GM19455 (cell line): ENCODE data around the gene PTGDR2.

ENCODE experiments used
- ATAC-seq: cut with Tn5 transposase; IDR thresholded peaks from one replicate; pipeline ENCODE4 v1.9.1; 2021; ENCODE audit not compliant: unreplicated experiment

Gene PTGDR2

GRCh38 chr11:60855726-60856633, at the start of gene PTGDR2:
Gene PTGDR2 (minus strand): TSS chr11:60855950. CDS start chr11:60853722, 2,228 bp downstream.
- no peak for ATAC-seq

DNA sequence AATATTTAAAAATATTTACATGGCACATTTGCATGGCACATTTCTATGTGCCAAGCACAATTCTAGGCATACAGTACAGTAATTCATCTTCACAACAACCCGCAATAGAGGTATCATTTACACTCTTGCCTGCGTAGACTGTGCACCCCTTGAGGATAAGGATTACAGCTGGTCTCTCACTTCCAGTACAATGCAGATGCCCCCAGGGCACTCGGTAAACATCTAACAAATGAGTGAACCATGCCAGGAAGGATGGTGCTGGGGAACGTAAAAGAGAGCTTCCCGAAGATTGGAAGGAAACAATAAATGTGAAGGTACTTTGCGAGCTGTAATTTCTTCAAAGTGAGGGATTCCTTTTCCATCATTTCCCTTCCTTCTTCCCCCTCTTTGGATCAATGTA, 49.3 kb upstream of the PTGDR2 start:
- ATAC-seq: no peak

GRCh38 chr11:60902625-60903024, 46.9 kb upstream of the PTGDR2 start:
- ATAC-seq: no peak

DNA sequence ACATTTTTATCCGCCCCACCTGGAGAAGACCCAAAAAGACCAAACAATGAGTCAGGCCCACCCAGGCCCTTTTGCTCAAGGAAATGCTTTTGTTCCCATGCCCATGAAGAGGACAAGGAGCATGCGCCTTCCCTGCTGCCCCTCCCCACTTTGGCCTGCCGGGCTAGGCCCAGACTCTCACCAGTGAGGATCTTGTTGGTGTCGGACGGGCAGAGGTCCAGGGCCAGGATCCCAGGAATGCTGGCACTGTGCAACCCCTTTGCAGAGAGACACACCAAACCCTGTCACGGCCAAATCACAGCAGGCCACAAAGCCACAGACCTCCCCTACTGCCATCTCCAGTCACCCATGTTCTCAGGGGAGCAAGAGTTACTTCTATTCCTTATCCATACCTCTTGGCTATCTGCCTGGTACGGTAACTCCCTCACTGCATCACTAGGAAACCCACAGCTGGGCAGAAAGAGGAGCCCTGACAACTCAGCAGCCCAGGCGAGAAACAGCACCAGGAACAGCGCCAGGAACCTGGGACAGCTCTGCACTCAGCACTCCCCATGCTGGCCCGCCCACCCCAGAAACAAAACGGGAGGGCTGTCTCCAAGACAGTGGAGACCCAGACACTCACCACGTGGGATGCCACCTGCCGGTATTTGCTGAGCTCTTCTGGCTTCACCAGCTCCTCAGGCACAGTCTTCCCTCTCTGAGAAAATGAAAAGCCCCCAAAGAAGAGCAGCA, 45.1 kb upstream of the PTGDR2 start:
- no peak for ATAC-seq

DNA sequence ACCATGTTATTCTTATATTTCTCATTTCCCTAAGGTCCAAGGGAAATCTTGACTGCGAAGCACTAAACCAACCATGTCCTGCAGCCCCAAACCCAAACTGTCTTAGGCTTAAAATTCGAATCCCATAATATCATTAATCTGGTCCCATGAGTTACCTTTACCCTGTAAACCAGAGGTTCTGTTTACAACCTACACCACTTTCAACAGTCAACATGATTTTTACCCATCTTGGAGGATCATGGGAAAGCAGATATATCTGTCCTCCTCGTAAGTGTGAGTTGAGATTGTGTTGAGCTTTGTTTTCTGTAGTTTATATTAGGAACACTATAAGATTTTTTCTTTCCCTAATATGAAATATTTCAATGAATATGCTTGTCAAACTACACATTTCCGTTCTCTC, 44.2 kb upstream of the PTGDR2 start:
- ATAC-seq: no peak

DNA sequence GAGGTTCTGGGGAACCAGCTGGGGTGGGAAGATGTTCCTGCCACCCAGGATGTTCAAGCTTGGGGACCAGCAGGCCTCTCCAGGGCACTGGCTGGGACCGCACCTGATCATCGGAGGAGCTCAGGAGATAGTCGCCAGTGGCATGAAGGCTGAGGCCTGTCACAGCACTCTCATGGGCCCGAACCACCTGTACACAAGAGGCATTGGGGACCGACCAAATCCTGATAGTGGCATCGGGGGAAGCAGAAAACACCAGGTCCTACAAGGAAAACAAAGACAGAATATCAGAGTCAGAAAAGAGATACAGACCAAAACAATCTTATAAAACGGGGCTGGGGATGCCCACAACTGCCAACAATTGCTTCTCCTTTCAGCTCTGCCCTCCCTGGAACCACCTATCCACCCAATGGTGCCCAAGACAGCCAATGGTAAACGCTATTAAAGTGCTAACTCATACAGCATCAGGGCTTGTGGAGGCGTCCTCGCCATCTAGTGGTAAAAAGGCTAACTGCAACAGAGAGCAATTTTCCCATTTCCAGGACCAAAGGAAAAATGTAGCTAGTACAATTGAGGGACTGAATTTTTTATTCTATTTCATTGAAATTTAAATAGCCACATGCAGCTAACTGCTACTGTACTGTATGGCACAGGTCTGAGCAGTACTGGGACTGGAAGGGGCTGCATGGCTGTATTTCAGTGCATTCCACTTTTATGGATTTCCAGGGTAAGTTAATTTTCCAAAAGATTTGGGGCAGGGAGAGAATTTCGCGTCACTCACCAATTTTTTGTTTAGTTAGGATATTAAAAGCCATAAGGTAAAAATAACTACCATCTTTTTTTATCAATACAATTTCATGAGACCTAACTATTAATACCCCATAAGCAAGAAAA, 43.5 kb upstream of the PTGDR2 start:
- ATAC-seq: no peak

DNA sequence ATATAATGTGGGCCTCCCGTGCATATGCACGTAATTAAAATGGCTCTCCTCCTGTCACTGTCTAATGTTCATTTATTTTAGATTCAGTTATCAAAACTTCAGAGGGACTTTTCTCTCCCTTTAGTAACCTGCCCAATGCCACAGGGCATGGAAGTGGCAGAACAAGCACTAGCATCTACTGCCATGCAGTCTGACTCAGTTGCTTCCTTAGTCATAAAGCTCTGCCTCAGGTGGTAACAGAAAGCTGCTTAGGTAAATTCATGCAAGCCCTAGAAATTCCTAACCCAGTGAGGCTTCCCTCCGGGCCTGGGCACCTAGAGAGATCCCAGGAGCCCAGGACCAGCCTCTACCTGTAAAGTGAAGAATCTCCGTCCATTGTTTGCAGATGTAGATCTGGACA, 41.7 kb upstream of the PTGDR2 start:
- no peak for ATAC-seq

DNA sequence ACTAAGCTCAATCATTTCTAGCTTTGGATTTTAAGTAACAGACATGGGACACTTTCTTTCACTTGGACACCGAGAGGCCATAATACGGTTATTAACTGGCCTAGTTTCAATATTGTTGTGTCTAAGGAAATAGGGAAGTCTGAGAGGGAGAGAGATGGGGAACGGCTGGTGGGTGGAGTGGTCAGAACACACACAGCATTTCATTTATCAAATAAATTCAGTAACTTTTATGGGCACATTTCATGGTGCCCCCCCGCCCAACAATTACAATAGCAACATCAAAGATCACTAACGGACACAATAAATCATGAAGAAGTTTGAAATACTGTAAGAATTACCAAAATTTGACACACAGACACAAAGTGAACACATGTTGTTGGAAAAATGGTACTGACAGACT, 39.9 kb upstream of the PTGDR2 start:
- ATAC-seq: no peak

DNA sequence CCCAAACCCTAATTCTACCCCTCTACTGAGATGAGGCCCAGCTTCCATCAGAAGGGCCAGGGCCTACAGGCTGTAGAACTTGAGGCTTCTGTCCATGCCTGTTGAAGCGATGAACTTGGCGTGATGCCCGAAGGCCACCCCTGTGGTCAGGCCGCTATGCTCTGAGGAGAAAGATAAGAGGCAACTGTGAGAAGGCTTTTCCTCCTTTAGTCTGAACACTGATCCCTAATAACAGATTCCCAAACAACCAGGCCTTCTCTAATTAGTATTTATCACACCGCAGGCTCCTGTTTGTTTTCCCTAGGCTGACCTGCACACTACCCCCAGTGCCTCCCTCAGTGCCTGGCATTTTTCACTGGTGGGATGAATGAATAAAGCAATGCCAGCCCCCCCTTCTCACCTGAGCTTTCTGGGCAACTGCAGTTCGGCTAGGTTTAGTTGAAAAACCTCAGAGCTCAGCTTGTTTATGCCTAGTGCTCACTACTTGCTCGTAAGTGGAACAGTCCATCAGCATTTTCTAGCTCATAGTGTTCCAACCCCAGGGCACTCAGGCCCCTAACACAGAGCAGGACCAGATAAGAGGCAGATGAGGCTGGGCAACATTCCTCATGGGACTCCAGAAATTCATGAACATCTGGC, 35.5 kb upstream of the PTGDR2 start:
- no peak for ATAC-seq

DNA sequence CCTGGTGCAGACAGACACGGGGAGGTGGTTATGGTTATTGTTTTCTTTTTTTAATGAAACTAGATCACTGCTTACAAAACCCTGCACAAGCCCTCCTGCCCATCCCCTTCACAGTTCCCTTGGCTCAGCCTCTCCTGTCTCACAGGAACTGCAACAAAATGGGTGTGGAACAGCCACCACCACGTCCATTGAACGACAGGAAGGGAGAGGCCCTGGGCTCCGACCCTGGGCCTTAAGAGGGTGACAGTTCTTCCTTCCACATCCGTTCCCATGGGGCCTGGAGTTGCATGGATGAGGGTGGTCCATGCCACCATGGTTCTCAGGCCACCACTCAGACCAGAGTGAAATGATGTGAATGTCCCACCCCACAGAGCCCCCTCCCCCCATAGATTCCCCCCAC, 34.9 kb upstream of the PTGDR2 start:
- no peak for ATAC-seq

DNA sequence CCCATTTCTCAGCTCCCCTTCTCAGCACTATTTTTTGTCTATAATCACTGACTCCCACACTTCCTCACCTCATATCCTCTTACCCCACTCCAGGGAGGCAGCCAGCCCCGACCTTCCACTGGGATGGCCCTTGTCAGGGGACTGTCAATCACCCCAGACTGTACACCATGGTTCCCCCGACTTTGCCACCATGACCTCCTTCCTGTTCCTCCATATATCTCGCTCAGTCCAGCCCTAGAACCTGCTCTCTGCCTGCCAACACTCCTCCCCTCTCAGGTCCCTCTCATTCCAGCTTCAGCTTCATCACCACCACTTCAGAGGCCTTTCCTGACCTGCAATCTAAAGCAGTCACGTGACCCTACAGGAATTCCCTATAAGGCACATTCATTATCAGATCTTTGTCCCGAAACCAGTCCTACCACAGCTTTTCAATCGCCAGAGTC, 34.1 kb upstream of the PTGDR2 start:
- ATAC-seq: no peak

DNA sequence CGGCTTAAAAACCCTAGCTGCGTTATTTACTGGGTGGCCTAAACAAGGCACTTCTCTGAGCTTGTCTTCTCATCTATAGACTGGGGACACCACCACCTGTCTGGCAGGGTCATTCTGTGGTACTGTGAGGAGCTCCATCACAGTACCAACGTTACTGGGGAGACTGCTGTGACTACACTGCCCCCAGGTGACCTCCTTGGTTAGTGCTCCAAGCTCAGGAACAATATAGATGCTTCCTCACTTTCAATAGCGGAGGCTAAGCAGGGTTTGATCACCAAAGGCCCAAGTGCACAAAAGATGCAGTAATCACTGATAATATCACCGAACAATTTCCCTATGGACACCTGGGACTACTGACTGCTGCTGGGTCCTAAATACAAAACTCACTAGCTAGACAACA, 31.8 kb upstream of the PTGDR2 start:
- peak; percentile 57 for ATAC-seq

GRCh38 chr11:60880643-60881282, 25.0 kb upstream of the PTGDR2 start:
- no peak for ATAC-seq

- ATAC-seq: no peak
Measured at GRCh38 chr11:60879971-60880588, 24.3 kb upstream of the PTGDR2 start.

DNA sequence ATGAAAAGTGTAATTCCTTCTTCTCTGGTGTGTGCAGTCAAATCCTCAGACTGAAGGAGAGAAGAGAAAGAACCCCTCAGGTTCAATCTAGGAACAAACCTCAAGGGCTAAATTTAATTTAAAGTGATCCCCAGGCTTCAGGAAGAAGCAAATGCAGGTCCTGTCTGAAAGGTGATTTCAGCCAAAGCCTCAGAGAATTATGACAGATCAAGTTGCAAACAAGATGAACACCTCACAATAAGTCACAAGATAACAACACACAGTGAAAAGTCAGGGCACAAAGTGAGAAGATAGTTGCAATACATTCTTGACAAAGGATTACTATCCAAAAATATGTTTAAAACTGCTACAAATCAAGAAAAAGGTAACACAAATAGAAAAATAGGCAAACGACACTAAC, 23.4 kb upstream of the PTGDR2 start:
- ATAC-seq: no peak

DNA sequence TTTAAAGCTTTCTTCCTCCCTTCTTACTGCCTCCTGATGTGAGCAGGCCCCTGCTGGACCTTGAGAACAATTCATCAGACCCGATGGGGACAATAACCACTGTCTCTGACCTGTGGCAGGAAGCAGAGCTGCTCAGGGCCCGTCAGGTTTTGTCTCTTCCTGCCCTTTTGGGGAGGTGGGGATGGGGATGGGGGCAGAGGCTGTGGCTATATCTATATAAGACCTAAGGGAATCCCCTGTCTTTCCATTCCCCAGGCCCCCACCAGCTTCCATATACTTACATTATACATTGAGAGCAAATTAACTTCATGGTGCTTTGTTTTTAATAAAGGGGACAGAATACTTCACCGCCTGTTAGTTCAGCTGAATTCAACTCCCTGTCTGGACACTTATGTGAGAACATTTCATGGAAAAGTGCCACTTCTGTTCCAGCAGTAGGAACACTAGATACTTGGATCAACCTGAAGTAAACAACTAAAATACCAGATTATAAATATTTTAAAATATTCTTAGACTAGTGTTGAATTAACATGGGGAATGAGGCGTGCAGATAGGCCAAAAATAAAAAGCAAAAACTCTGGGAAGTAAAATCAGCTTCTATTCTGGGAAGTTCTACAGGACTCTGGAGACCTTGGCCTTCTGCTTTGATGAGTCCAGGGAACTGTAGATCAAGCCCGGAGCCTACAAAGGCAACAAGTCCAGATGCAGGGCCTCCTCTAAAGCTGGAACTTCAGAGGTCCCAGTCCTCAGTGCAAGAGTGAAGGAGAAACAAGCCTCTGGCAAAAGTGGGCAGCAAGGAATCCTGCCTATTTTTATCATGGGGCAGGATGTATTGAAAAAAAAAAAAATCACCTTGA, 22.7 kb upstream of the PTGDR2 start:
- ATAC-seq: no peak

DNA sequence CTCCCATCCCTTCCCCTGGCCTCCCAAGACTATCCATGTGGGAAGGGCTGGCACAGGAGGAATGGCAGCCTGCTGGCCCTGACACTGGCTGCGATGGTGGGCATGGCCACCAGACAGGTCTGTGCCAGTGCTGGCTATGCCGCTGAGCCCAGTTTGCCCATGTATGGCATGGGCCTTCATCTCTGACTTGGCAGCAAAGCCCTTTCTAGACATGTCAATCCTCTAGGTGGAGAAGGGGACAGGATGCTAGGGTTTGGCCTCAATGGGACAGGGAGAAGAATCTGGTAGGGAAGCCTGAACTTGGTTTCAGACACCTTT, 20.4 kb upstream of the PTGDR2 start:
- no peak for ATAC-seq

- ATAC-seq: no peak
Measured at GRCh38 chr11:60875366-60876167, 19.8 kb upstream of the PTGDR2 start.
